HL-60 (cell line): ENCODE results near the gene HSD17B12.
"Not testable (repeated sequence)": the region's sequence is repeated elsewhere in the genome, so short reads cannot be mapped to it uniquely, and the experiment has no call there.

Experiments used
- DNase-seq, 2 experiments: peaks; one replicate each; pipeline ENCODE4 v3.0.0-alpha.2; 2010 to 2020; ENCODE audit warnings: low read depth in 1 of 2, low spot score in 1 of 2
- H3K27ac ChIP-seq: fragments of 250-450 bp; sonication (Bioruptor Pico); replicated peaks from 2 replicates; pipeline ENCODE4 v1.5.1; 2020; ENCODE audit warnings: mild to moderate bottlenecking, moderate library complexity
- H3K27me3 ChIP-seq: fragments of 250-450 bp; sonication (Bioruptor Pico); 2 replicates; pipeline ENCODE4 v1.5.1; 2021; ENCODE audit warnings: mild to moderate bottlenecking, moderate library complexity; ENCODE audit not compliant: insufficient read depth, poor library complexity, severe bottlenecking
- H3K4me3 ChIP-seq: replicated peaks from 2 replicates; pipeline ENCODE4 v1.5.1; 2011; ENCODE audit warnings: mild to moderate bottlenecking, control low read depth, low read length; ENCODE audit not compliant: insufficient read depth
- GABPA ChIP-seq: IDR thresholded peaks from 2 replicates; pipeline ENCODE4 v1.6.1; 2012; ENCODE audit warnings: low read depth
- POLR2AphosphoS5 ChIP-seq: IDR thresholded peaks from 2 replicates; pipeline ENCODE4 v1.6.1; 2012; ENCODE audit warnings: low read depth
- SPI1 ChIP-seq: IDR thresholded peaks from 2 replicates; pipeline ENCODE4 v1.6.1; 2012; ENCODE audit warnings: low read depth, mild to moderate bottlenecking, borderline replicate concordance
- TF ChIP-seq, protein P1 (sequence below): IDR thresholded peaks from 2 replicates; pipeline ENCODE4 v1.6.1; 2012; ENCODE audit warnings: low read depth; ENCODE audit not compliant: insufficient replicate concordance
- TF ChIP-seq, protein P2 (sequence below): IDR thresholded peaks from one replicate; pipeline ENCODE4 v1.5.1; 2011; ENCODE audit warnings: low read length, control low read depth, inconsistent platforms; ENCODE audit not compliant: insufficient read depth

The HSD17B12 gene

GRCh38 chr11:43664295-43664694, 16.2 kb upstream of the HSD17B12 start:
- DNase-seq, result no peak
- Histone ChIP-seq H3K4me3 (no peak overlapping the region), H3K27ac (no peak overlapping the region), H3K27me3 (no peaks in the 10 kb centered on the region)
- TF ChIP-seq, protein P1, sequence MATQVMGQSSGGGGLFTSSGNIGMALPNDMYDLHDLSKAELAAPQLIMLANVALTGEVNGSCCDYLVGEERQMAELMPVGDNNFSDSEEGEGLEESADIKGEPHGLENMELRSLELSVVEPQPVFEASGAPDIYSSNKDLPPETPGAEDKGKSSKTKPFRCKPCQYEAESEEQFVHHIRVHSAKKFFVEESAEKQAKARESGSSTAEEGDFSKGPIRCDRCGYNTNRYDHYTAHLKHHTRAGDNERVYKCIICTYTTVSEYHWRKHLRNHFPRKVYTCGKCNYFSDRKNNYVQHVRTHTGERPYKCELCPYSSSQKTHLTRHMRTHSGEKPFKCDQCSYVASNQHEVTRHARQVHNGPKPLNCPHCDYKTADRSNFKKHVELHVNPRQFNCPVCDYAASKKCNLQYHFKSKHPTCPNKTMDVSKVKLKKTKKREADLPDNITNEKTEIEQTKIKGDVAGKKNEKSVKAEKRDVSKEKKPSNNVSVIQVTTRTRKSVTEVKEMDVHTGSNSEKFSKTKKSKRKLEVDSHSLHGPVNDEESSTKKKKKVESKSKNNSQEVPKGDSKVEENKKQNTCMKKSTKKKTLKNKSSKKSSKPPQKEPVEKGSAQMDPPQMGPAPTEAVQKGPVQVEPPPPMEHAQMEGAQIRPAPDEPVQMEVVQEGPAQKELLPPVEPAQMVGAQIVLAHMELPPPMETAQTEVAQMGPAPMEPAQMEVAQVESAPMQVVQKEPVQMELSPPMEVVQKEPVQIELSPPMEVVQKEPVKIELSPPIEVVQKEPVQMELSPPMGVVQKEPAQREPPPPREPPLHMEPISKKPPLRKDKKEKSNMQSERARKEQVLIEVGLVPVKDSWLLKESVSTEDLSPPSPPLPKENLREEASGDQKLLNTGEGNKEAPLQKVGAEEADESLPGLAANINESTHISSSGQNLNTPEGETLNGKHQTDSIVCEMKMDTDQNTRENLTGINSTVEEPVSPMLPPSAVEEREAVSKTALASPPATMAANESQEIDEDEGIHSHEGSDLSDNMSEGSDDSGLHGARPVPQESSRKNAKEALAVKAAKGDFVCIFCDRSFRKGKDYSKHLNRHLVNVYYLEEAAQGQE, result no peak
- TF ChIP-seq POLR2AphosphoS5, result no peak
- TF ChIP-seq SPI1, result no peak
- TF ChIP-seq, protein P2, sequence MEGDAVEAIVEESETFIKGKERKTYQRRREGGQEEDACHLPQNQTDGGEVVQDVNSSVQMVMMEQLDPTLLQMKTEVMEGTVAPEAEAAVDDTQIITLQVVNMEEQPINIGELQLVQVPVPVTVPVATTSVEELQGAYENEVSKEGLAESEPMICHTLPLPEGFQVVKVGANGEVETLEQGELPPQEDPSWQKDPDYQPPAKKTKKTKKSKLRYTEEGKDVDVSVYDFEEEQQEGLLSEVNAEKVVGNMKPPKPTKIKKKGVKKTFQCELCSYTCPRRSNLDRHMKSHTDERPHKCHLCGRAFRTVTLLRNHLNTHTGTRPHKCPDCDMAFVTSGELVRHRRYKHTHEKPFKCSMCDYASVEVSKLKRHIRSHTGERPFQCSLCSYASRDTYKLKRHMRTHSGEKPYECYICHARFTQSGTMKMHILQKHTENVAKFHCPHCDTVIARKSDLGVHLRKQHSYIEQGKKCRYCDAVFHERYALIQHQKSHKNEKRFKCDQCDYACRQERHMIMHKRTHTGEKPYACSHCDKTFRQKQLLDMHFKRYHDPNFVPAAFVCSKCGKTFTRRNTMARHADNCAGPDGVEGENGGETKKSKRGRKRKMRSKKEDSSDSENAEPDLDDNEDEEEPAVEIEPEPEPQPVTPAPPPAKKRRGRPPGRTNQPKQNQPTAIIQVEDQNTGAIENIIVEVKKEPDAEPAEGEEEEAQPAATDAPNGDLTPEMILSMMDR, result no peak
- TF ChIP-seq GABPA, result no peak

DNA sequence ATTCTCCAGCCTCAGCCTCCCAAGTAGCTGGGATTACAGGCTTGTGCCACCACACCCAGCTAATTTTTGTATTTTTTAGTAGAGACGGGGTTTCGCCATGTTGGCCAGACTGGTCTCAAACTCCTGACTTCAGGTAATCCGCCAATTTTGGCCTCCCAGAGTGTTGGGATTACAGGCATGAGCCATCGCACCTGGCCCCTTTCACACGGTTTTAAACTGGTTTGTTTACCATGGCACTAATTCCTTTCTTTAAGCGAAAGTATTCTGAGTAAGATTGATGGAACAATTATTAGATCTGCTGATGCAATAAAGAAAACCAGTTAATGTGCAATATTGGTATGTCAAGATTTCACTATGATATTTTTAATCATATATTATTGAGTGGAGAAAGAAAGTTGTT, 9.3 kb upstream of the HSD17B12 start:
- not testable (repeated sequence) for H3K27me3 ChIP-seq, H3K4me3 ChIP-seq, DNase-seq, H3K27ac ChIP-seq

- no peak overlapping the region for H3K27ac ChIP-seq
- no peak for DNase-seq
- no peak overlapping the region for H3K4me3 ChIP-seq
- TF ChIP-seq POLR2AphosphoS5 (no peak), GABPA (no peak), SPI1 (no peak)
- TF ChIP-seq, protein P1, result no peak
- TF ChIP-seq, protein P2, result no peak
- no peaks in the 10 kb centered on the region for H3K27me3 ChIP-seq
Measured at GRCh38 chr11:43674560-43674959, 6.0 kb upstream of the HSD17B12 start.

DNA sequence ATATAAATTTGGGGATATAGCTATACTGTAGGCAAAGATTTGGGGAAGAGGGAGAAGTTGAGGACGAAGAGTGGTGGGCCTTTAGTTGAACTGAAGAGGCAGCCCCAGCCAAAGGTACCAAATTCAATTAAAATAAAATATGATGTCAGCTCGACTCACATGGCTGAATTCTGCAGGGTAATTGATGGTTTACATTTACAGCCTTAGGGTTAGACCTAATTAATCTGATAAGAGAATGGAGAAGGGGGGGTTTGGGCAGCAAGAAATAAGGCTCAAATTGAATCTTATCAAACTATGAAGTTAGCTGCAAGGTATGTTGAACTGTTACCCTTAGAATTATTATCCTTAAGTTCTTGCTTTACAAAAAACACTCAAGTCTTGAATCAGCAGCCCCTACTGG, 3.6 kb upstream of the HSD17B12 start:
- no peak for DNase-seq
- H3K27me3 ChIP-seq, result no peaks in the 10 kb centered on the region
- TF ChIP-seq, protein P1, result no peak

More for the DNA sequence above, 3.6 kb upstream of the HSD17B12 start:
- H3K4me3 ChIP-seq, result no peak overlapping the region
- no peak overlapping the region for H3K27ac ChIP-seq
